ENCODE results near the gene LACRT. TPM values are rescaled to one million over a fixed set of nuclear protein-coding genes. Genes with fewer than 3 reads are reported as not detected.
A peak's percentile ranks its signal among the peaks of the same experiment; 100 is the strongest.

LACRT gene
- total RNA-seq, 2 donors from 2014 or later = not detected

GRCh38 chr12:54588110-54588889 lies 46.4 kb downstream of the LACRT start, which contains the start of gene PPP1R1A:
Gene PPP1R1A (minus strand): TSS chr12:54588659. CDS start chr12:54588488, 171 bp downstream.
- peak; percentile 78 for ATAC-seq
- 1 to 4% methylated on average over 3 to 67 of the region's 77 CpGs for WGBS, 2 donors
- peak; percentile 31 to 58 (median 44) for DNase-seq
- Histone ChIP-seq H3K27me3 (no peaks in the 10 kb centered on the region), H3K36me3 (replicated peaks in 1 of 2; ENCODE audit: insufficient read depth in 1 of 2, low read depth in 2 of 2) (no peaks in the 10 kb centered on the region), H3K9me3 (no peaks in the 10 kb centered on the region), H3K4me1 (peaks cover 18% of the 10 kb centered on the region), H3K27ac (no peak within 1 kb of the TSS), H3K4me3 (no peak within 1 kb of the TSS)
- intact Hi-C loops (cut with DNase I) = loop anchor here (10.0 kb wide), 1 partner anchor 377 kb away; no protein-coding TSS in a partner anchor
- TF ChIP-seq CTCF (IDR thresholded peaks at IDR 0.05) (no peak), POLR2A (IDR thresholded peaks at IDR 0.05) (no peak)

GRCh38 chr12:54587315-54587873 lies 47.3 kb downstream of the LACRT start:
- DNase-seq (peak in 3 of 4 donors; percentile 39 to 49 (median 44)), ATAC-seq (no peak)
- H3K4me3 ChIP-seq = no peak overlapping the region
- H3K27ac ChIP-seq = no peak overlapping the region
- intact Hi-C loops (cut with DNase I) = loop anchor here (10.0 kb wide), 1 partner anchor 377 kb away; no protein-coding TSS in a partner anchor
- WGBS, 2 donors = 16 to 34% methylated on average over 5 of the region's 5 CpGs
- TF ChIP-seq POLR2A (IDR thresholded peaks at IDR 0.05) (no peak), CTCF (IDR thresholded peaks at IDR 0.05) (no peak)
- no peaks in the 10 kb centered on the region for H3K36me3 ChIP-seq (replicated peaks in 1 of 2; ENCODE audit: insufficient read depth in 1 of 2, low read depth in 2 of 2)
- no peaks in the 10 kb centered on the region for H3K9me3 ChIP-seq
- H3K4me1 ChIP-seq = peaks cover 18% of the 10 kb centered on the region
- no peaks in the 10 kb centered on the region for H3K27me3 ChIP-seq

GRCh38 chr12:54586620-54587019 lies 48.1 kb downstream of the LACRT start:
- H3K27ac ChIP-seq = no peak overlapping the region
- H3K4me3 ChIP-seq = no peak overlapping the region
- no peak for TF ChIP-seq POLR2A (IDR thresholded peaks at IDR 0.05)
- no peak for TF ChIP-seq CTCF (IDR thresholded peaks at IDR 0.05)
- no peaks in the 10 kb centered on the region for H3K27me3 ChIP-seq
- no peaks in the 10 kb centered on the region for H3K36me3 ChIP-seq (replicated peaks in 1 of 2; ENCODE audit: insufficient read depth in 1 of 2, low read depth in 2 of 2)
- 81 to 85% methylated on average over 2 of the region's 2 CpGs for WGBS, 2 donors
- H3K4me1 ChIP-seq = peaks cover 18% of the 10 kb centered on the region
- DNase-seq (no peak), ATAC-seq (no peak)
- no peaks in the 10 kb centered on the region for H3K9me3 ChIP-seq
- intact Hi-C loops (cut with DNase I) = loop anchor here (10.0 kb wide), 1 partner anchor 378 kb away; no protein-coding TSS in a partner anchor

GRCh38 chr12:54585243-54585642 lies 49.5 kb downstream of the LACRT start:
- DNase-seq = no peak
- 69 to 83% methylated on average over 2 of the region's 2 CpGs for WGBS, 2 donors

More at GRCh38 chr12:54585243-54585642, 49.5 kb downstream of the LACRT start:
- intact Hi-C loops (cut with DNase I) = loop anchor here (10.0 kb wide), 1 partner anchor 380 kb away; no protein-coding TSS in a partner anchor
- ATAC-seq = no peak
- Histone ChIP-seq H3K4me1 (peaks cover 18% of the 10 kb centered on the region), H3K27me3 (no peaks in the 10 kb centered on the region), H3K36me3 (replicated peaks in 1 of 2; ENCODE audit: insufficient read depth in 1 of 2, low read depth in 2 of 2) (no peaks in the 10 kb centered on the region), H3K9me3 (no peaks in the 10 kb centered on the region), H3K4me3 (no peak overlapping the region), H3K27ac (no peak overlapping the region)
- no peak for TF ChIP-seq POLR2A (IDR thresholded peaks at IDR 0.05)
- no peak for TF ChIP-seq CTCF (IDR thresholded peaks at IDR 0.05)

All from body of pancreas (tissue), 4 donors.